HL-60 (cell line): Measurements from ENCODE around the gene ZNF616.
A peak's percentile ranks its signal among the peaks of the same experiment; 100 is the strongest.

ENCODE experiments used
- DNase-seq, 2 experiments: peaks; one replicate each; pipeline ENCODE4 v3.0.0-alpha.2; 2010 to 2020; ENCODE audit warnings: low read depth in 1 of 2, low spot score in 1 of 2
- H3K27ac ChIP-seq: fragments of 250-450 bp; sonication (Bioruptor Pico); replicated peaks from 2 replicates; pipeline ENCODE4 v1.5.1; 2020; ENCODE audit warnings: mild to moderate bottlenecking, moderate library complexity
- H3K27me3 ChIP-seq: fragments of 250-450 bp; sonication (Bioruptor Pico); 2 replicates; pipeline ENCODE4 v1.5.1; 2021; ENCODE audit warnings: mild to moderate bottlenecking, moderate library complexity; ENCODE audit not compliant: insufficient read depth, poor library complexity, severe bottlenecking
- H3K4me3 ChIP-seq: replicated peaks from 2 replicates; pipeline ENCODE4 v1.5.1; 2011; ENCODE audit warnings: mild to moderate bottlenecking, control low read depth, low read length; ENCODE audit not compliant: insufficient read depth
- GABPA ChIP-seq: IDR thresholded peaks from 2 replicates; pipeline ENCODE4 v1.6.1; 2012; ENCODE audit warnings: low read depth
- POLR2AphosphoS5 ChIP-seq: IDR thresholded peaks from 2 replicates; pipeline ENCODE4 v1.6.1; 2012; ENCODE audit warnings: low read depth
- SPI1 ChIP-seq: IDR thresholded peaks from 2 replicates; pipeline ENCODE4 v1.6.1; 2012; ENCODE audit warnings: low read depth, mild to moderate bottlenecking, borderline replicate concordance
- long read RNA-seq: library from polyadenylated mRNA; unstranded; transcript quantifications from one replicate; pipeline ENCODE4 v2.0.0, GENCODE V29; 2020
- TF ChIP-seq, protein P1 (sequence below): IDR thresholded peaks from one replicate; pipeline ENCODE4 v1.5.1; 2011; ENCODE audit warnings: low read length, control low read depth, inconsistent platforms; ENCODE audit not compliant: insufficient read depth
- TF ChIP-seq, protein P2 (sequence below): IDR thresholded peaks from 2 replicates; pipeline ENCODE4 v1.6.1; 2012; ENCODE audit warnings: low read depth; ENCODE audit not compliant: insufficient replicate concordance

ZNF616 gene
- long read RNA-seq, full-length matches to known transcripts, result 28 of 34 reads
- long read RNA-seq, partial matches to known transcripts, result 2 of 34 reads
- long read RNA-seq, other reads (novel, unspliced or antisense), result 4 of 34 reads

DNA sequence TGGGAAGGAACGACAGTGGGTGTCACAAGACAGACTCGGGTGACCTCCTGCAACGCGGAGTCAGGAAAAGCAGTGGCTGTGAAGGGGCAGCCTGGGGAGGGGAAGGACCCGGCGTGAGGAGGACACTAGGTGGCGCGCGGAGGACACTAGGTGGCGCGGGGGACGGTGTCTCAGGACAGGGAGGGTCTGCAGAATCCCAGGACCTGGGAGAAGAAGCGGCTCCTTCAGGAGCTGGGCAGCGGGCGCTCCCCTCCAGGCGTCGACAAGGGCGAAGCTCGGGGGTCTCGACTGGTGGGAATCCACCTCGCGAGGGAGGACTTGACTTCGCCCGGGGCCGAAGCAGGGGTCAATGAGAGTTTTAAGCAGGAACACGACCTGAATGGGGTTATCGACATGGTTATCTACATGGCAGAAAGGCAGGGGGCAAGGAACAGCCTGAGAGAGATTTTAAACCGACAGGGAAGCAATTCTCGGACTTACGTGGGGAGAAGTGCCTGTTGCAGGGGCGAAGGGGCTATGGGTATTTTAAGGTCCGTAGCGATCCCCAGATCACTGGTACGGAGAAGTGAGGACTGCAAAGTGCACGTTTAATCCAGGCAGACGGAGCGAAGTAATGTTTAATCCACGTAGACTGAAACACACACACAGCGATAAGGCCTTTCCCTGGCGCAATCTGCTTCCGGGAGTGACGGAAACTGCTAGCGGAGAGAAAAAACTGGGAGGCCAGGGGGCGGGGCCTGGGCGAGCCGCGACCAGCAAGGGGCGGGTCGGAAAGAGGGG is at the start of gene ZNF616:
TSS of gene ZNF616 (minus strand) at position 687 of the 780 bp plus-strand sequence. CDS start 9,426 bp downstream, outside the sequence.
- TF ChIP-seq, protein P1, sequence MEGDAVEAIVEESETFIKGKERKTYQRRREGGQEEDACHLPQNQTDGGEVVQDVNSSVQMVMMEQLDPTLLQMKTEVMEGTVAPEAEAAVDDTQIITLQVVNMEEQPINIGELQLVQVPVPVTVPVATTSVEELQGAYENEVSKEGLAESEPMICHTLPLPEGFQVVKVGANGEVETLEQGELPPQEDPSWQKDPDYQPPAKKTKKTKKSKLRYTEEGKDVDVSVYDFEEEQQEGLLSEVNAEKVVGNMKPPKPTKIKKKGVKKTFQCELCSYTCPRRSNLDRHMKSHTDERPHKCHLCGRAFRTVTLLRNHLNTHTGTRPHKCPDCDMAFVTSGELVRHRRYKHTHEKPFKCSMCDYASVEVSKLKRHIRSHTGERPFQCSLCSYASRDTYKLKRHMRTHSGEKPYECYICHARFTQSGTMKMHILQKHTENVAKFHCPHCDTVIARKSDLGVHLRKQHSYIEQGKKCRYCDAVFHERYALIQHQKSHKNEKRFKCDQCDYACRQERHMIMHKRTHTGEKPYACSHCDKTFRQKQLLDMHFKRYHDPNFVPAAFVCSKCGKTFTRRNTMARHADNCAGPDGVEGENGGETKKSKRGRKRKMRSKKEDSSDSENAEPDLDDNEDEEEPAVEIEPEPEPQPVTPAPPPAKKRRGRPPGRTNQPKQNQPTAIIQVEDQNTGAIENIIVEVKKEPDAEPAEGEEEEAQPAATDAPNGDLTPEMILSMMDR, result peak; percentile 28
- TF ChIP-seq POLR2AphosphoS5 (peak; percentile 84), GABPA (peak; percentile 97), SPI1 (no peak)
- TF ChIP-seq, protein P2, sequence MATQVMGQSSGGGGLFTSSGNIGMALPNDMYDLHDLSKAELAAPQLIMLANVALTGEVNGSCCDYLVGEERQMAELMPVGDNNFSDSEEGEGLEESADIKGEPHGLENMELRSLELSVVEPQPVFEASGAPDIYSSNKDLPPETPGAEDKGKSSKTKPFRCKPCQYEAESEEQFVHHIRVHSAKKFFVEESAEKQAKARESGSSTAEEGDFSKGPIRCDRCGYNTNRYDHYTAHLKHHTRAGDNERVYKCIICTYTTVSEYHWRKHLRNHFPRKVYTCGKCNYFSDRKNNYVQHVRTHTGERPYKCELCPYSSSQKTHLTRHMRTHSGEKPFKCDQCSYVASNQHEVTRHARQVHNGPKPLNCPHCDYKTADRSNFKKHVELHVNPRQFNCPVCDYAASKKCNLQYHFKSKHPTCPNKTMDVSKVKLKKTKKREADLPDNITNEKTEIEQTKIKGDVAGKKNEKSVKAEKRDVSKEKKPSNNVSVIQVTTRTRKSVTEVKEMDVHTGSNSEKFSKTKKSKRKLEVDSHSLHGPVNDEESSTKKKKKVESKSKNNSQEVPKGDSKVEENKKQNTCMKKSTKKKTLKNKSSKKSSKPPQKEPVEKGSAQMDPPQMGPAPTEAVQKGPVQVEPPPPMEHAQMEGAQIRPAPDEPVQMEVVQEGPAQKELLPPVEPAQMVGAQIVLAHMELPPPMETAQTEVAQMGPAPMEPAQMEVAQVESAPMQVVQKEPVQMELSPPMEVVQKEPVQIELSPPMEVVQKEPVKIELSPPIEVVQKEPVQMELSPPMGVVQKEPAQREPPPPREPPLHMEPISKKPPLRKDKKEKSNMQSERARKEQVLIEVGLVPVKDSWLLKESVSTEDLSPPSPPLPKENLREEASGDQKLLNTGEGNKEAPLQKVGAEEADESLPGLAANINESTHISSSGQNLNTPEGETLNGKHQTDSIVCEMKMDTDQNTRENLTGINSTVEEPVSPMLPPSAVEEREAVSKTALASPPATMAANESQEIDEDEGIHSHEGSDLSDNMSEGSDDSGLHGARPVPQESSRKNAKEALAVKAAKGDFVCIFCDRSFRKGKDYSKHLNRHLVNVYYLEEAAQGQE, result no peak
- DNase-seq, result peak; percentile 89 to 97
- Histone ChIP-seq H3K27me3 (no peaks in the 10 kb centered on the region), H3K4me3 (peak within 1 kb of the TSS; percentile 81), H3K27ac (peak within 1 kb of the TSS; percentile 95)

GRCh38 chr19:52188822-52189734 is 49.3 kb upstream of the ZNF616 start:
- H3K27me3 ChIP-seq, result no peaks in the 10 kb centered on the region
- DNase-seq, result no peak
- peak overlapping the region; percentile 31 for H3K4me3 ChIP-seq
- TF ChIP-seq SPI1 (no peak), GABPA (no peak), POLR2AphosphoS5 (no peak)
- TF ChIP-seq, protein P1, result no peak
- TF ChIP-seq, protein P2, result no peak
- peak overlapping the region; percentile 60 for H3K27ac ChIP-seq

GRCh38 chr19:52187407-52187806 is 47.7 kb upstream of the ZNF616 start:
- no peak overlapping the region for H3K4me3 ChIP-seq
- DNase-seq, result no peak
- TF ChIP-seq, protein P2, result no peak
- no peak for TF ChIP-seq SPI1
- TF ChIP-seq, protein P1, result no peak
- TF ChIP-seq GABPA, result no peak
- TF ChIP-seq POLR2AphosphoS5, result no peak
- H3K27me3 ChIP-seq, result no peaks in the 10 kb centered on the region
- no peak overlapping the region for H3K27ac ChIP-seq
